Pons (tissue), 1 donor: ENCODE measurements around the gene GRIN2A.
"Not testable (repeated sequence)": the region's sequence is repeated elsewhere in the genome, so short reads cannot be mapped to it uniquely, and the experiment has no call there.

Experiments
- DNase-seq: peaks from one replicate; pipeline ENCODE4 v3.0.0-alpha.2; 2016; ENCODE audit warnings: low spot score

The GRIN2A gene

GRCh38 chr16:9911989-9912388 lies 270.2 kb downstream of the GRIN2A start:
- no peak for DNase-seq

GRCh38 chr16:9911231-9911630 lies 271.0 kb downstream of the GRIN2A start:
- DNase-seq = no peak

- no peak for DNase-seq
Measured at GRCh38 chr16:9909072-9909825, 273.0 kb downstream of the GRIN2A start.

- no peak for DNase-seq
Measured at GRCh38 chr16:9908613-9909012, 273.6 kb downstream of the GRIN2A start.

- no peak for DNase-seq
Measured at GRCh38 chr16:9907752-9908151, 274.5 kb downstream of the GRIN2A start.

- DNase-seq = no peak
Measured at GRCh38 chr16:9906218-9906617, 276.0 kb downstream of the GRIN2A start.

GRCh38 chr16:9904526-9904925 lies 277.7 kb downstream of the GRIN2A start:
- no peak for DNase-seq

GRCh38 chr16:9900576-9900975 lies 281.7 kb downstream of the GRIN2A start:
- no peak for DNase-seq

- DNase-seq = no peak
Measured at GRCh38 chr16:9898555-9898954, 283.7 kb downstream of the GRIN2A start.

- no peak for DNase-seq
Measured at GRCh38 chr16:9898124-9898523, 284.1 kb downstream of the GRIN2A start.

GRCh38 chr16:9895817-9896216 lies 286.4 kb downstream of the GRIN2A start:
- DNase-seq = no peak

GRCh38 chr16:9885876-9886275 lies 296.4 kb downstream of the GRIN2A start:
- peak; percentile 6 for DNase-seq

- peak; percentile 22 for DNase-seq
Measured at GRCh38 chr16:9885467-9885866, 296.8 kb downstream of the GRIN2A start.

GRCh38 chr16:9875981-9876380 lies 306.2 kb downstream of the GRIN2A start:
- not testable (repeated sequence) for DNase-seq

- DNase-seq = no peak
Measured at GRCh38 chr16:9874219-9874618, 308.0 kb downstream of the GRIN2A start.

- no peak for DNase-seq
Measured at GRCh38 chr16:9870962-9871361, 311.3 kb downstream of the GRIN2A start.

GRCh38 chr16:9869776-9870175 lies 312.5 kb downstream of the GRIN2A start:
- DNase-seq = no peak

GRCh38 chr16:9868606-9869149 lies 313.6 kb downstream of the GRIN2A start:
- no peak for DNase-seq

- DNase-seq = no peak
Measured at GRCh38 chr16:9867176-9867575, 315.1 kb downstream of the GRIN2A start.

- DNase-seq = no peak
Measured at GRCh38 chr16:9864461-9864860, 317.8 kb downstream of the GRIN2A start.

GRCh38 chr16:9862327-9862726 lies 319.9 kb downstream of the GRIN2A start:
- DNase-seq = no peak

- DNase-seq = no peak
Measured at GRCh38 chr16:9860876-9861275, 321.4 kb downstream of the GRIN2A start.

- DNase-seq = no peak
Measured at GRCh38 chr16:9859701-9860327, 322.4 kb downstream of the GRIN2A start.
